Ascending aorta (tissue), 2 donors: ENCODE results near the gene MYMK. TPM values are rescaled to one million over a fixed set of nuclear protein-coding genes. Genes with fewer than 3 reads are reported as not detected.

ENCODE experiments used
- DNase-seq, 2 donors: peaks; one replicate each; pipeline ENCODE4 v3.0.0-alpha.2; 2019; ENCODE audit warnings: low spot score in 2 of 2
- H3K27ac ChIP-seq, 2 donors: fragments of 200-600 bp; sonication (generic); one replicate each; pipeline ENCODE4 v1.5.1; 2016 to 2017; ENCODE audit warnings: mild to moderate bottlenecking in 1 of 2
- H3K27me3 ChIP-seq: fragments of 200-600 bp; sonication (generic); one replicate; pipeline ENCODE4 v1.5.1; 2017
- H3K36me3 ChIP-seq, 2 donors: fragments of 200-600 bp; sonication (generic); one replicate each; pipeline ENCODE4 v1.5.1; 2016
- H3K4me1 ChIP-seq, 2 donors: fragments of 200-600 bp; sonication (generic); one replicate each; pipeline ENCODE4 v1.5.1; 2016 to 2017; ENCODE audit warnings: mild to moderate bottlenecking in 1 of 2
- H3K4me3 ChIP-seq, 2 donors: fragments of 200-600 bp; sonication (generic); one replicate each; pipeline ENCODE4 v1.5.1; 2016 to 2017; ENCODE audit warnings: mild to moderate bottlenecking in 1 of 2
- H3K9me3 ChIP-seq, 2 donors: fragments of 200-600 bp; sonication (generic); one replicate each; pipeline ENCODE4 v1.5.1; 2016
- intact Hi-C: fragments of 100-400 bp; cut with DNase I; formaldehyde crosslinking; loops from one replicate; pipeline ENCODE4 v1.15.1; 2023
- total RNA-seq: library from RNA; depleted of rRNA; stranded (reverse); fragments of >200 nt; gene quantifications from one replicate; pipeline ENCODE4 v1.1.0, GENCODE V29; 2016
- TF ChIP-seq, protein P1 (sequence below), 3 experiments: fragments of 200-600 bp in 2 of 3; fragments of 450-650 bp in 1 of 3; sonication (generic) in 2 of 3; IDR thresholded peaks; one replicate each; pipeline ENCODE4 v1.5.1; 2016 to 2019; ENCODE audit warnings: antibody characterized with exemption in 3 of 3, mild to moderate bottlenecking in 1 of 3, moderate library complexity in 1 of 3

MYMK gene
- total RNA-seq, 1 donor from 2014 or later = not detected

DNA sequence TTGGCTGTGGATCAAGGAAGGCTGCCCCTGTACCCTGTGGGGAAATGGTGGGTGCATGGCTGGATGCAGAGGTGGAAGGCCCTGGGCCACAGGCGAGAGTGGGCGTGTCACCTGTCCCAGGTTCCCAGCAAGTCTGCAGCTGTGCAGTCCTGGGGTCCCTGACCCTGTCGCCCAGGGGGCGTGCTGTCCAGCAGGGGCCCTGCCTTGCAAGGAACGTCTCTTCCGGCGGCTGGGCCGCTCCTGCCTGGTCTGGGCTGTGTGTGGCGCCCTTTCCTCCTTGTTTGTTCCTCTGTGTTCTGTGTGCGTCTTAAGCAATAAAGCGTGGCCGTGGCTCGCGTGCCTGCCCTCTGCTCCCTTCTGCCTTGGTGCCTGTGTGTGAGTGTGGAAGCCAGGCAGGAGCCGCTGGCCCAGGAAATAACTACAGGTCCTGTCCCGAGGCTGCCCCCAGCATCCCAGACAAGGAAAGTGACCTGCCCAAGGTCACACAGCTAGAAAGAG lies 54.3 kb downstream of the MYMK start:
- Histone ChIP-seq H3K4me3 (no peak overlapping the region), H3K9me3 (no peaks in the 10 kb centered on the region), H3K36me3 (peaks cover 12 to 24% of the 10 kb centered on the region in 2 donors), H3K27ac (no peak overlapping the region), H3K4me1 (no peaks in the 10 kb centered on the region), H3K27me3 (no peaks in the 10 kb centered on the region)
- no peak for DNase-seq
- intact Hi-C loops = no loop called here
- TF ChIP-seq, protein P1, sequence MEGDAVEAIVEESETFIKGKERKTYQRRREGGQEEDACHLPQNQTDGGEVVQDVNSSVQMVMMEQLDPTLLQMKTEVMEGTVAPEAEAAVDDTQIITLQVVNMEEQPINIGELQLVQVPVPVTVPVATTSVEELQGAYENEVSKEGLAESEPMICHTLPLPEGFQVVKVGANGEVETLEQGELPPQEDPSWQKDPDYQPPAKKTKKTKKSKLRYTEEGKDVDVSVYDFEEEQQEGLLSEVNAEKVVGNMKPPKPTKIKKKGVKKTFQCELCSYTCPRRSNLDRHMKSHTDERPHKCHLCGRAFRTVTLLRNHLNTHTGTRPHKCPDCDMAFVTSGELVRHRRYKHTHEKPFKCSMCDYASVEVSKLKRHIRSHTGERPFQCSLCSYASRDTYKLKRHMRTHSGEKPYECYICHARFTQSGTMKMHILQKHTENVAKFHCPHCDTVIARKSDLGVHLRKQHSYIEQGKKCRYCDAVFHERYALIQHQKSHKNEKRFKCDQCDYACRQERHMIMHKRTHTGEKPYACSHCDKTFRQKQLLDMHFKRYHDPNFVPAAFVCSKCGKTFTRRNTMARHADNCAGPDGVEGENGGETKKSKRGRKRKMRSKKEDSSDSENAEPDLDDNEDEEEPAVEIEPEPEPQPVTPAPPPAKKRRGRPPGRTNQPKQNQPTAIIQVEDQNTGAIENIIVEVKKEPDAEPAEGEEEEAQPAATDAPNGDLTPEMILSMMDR (IDR thresholded peaks at IDR 0.05) = no peak

DNA sequence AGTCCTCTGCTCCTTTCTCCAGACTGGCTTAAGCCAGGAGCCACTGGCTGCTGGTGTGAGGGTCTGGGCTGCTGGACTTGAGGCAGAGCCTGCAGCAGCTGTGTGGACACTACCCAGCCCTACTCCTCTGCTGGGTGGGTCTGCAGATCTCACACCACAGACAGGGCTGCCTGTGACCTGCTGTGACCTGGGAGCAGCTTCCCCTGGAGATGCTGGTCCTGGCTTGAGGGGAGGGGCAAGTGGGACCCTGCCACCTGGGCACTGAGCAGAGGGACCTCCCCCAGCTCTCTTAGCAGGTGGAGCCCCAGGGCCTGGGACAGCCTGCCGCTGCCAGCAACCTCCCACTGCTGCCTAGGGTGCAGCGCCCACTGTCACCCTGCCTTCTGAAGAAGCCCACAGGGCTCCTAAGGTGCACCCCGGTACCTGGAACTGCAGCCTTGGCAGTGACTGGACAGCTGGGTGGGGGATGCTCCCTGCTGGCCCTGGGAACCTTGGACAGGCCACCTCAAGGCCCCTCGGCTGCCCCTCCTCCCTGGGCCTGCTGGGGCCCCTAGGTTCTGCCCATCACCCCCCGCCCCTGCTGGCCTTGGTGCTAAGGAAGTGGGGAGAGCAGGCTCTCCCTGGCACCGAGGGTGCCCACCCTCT lies 55.9 kb downstream of the MYMK start:
- Histone ChIP-seq H3K27me3 (no peaks in the 10 kb centered on the region), H3K4me1 (no peaks in the 10 kb centered on the region), H3K9me3 (no peaks in the 10 kb centered on the region), H3K27ac (no peak overlapping the region), H3K36me3 (peaks cover 19 to 26% of the 10 kb centered on the region in 2 donors), H3K4me3 (no peak overlapping the region)
- no peak for DNase-seq
- TF ChIP-seq, protein P1 (IDR thresholded peaks at IDR 0.05) = no peak
- intact Hi-C loops = no loop called here

DNA sequence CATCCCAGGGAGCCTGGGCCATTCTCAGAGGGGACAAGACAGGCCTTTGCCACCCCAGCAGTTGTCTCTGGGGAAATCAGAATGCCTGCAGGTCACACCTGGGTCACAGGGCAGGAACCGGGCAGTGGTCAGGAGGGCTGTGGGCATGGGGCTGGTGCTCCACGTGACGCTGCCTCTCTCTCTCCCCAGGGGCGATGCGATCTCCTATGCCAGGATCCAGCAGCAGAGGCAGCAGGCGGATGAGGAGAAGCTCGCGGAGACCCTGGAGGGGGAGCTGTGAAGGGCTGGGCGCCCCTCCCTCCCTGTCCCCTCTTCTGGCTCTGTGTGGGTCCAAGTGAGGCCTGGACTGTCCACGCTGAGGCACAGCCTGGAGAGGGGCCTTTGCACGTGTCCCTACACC lies 56.4 kb downstream of the MYMK start:
- Histone ChIP-seq H3K36me3 (peaks cover 19 to 26% of the 10 kb centered on the region in 2 donors), H3K4me3 (no peak overlapping the region), H3K9me3 (no peaks in the 10 kb centered on the region), H3K27ac (no peak overlapping the region), H3K4me1 (no peaks in the 10 kb centered on the region), H3K27me3 (no peaks in the 10 kb centered on the region)
- intact Hi-C loops = no loop called here
- TF ChIP-seq, protein P1 (IDR thresholded peaks at IDR 0.05) = no peak
- DNase-seq = no peak

DNA sequence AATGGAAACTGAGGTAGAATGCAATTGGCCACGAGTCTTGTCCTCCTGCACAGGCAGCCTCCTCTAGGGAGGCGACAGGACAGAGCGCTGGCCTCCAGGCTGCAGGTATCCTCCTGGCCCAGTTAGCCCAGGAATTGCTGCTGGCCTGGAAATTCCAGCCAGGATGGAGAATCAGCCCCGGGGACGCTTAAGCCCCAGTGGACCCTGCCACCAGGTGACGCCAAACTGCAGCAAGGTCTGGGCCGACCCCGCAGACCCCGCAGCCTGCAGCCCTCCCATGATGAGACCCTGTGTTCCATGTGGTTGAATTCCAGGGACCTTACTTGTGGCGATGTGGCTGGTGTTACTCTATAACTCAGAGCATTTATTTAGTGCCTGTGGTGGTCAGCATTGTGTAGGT lies 57.7 kb downstream of the MYMK start:
- DNase-seq = no peak
- Histone ChIP-seq H3K36me3 (peaks cover 19 to 26% of the 10 kb centered on the region in 2 donors), H3K4me1 (no peaks in the 10 kb centered on the region), H3K9me3 (no peaks in the 10 kb centered on the region), H3K27me3 (no peaks in the 10 kb centered on the region), H3K4me3 (no peak overlapping the region), H3K27ac (no peak overlapping the region)
- intact Hi-C loops = no loop called here
- TF ChIP-seq, protein P1 (IDR thresholded peaks at IDR 0.05) = no peak

DNA sequence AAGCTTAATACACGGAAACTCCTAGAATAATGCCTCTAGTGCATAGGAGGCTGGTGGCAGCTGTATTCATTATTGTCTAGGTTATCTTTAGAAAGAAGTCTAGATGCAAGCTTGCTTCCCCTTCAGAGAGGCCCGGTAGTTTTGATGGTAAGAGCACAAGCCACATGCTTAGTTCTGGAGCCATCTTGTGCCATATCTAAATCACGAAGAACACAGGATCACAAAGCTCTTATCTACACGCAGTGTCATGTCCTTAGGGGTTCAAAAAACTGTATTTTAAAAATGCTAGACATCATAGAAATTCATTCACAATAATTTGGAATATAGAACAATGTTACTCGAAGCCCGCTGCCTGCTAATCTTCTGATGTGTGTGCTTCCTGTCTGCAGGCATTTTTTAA lies 58.8 kb downstream of the MYMK start:
- no peaks in the 10 kb centered on the region for H3K27me3 ChIP-seq
- H3K27ac ChIP-seq = no peak overlapping the region
- peaks cover 0 to under 1% of the 10 kb centered on the region in 2 donors for H3K4me1 ChIP-seq
- no peak overlapping the region for H3K4me3 ChIP-seq
- no peak for DNase-seq
- H3K36me3 ChIP-seq = peaks cover 19 to 26% of the 10 kb centered on the region in 2 donors
- no peaks in the 10 kb centered on the region for H3K9me3 ChIP-seq
- TF ChIP-seq, protein P1 (IDR thresholded peaks at IDR 0.05) = no peak
- intact Hi-C loops = no loop called here
